H9 (cell line): ENCODE data around the gene RPL10A. TPM values are rescaled to one million over a fixed set of nuclear protein-coding genes. Genes with fewer than 3 reads are reported as not detected.

Experiments used
- DNase-seq: peaks from one replicate; pipeline ENCODE4 v3.0.0-alpha.2; 2017
- H2AFZ ChIP-seq: one replicate; pipeline ENCODE4 v1.6.1; 2013; ENCODE audit warnings: mild to moderate bottlenecking, low read length, control low read depth, moderate library complexity
- H2AK5ac ChIP-seq: 2 replicates; pipeline ENCODE4 v1.6.1; 2013; ENCODE audit warnings: low read length, control low read depth, mixed read lengths; ENCODE audit not compliant: insufficient read length
- H2BK120ac ChIP-seq: one replicate; pipeline ENCODE4 v1.6.1; 2013; ENCODE audit warnings: low read depth, mild to moderate bottlenecking, low read length, control low read depth, inconsistent platforms; ENCODE audit not compliant: poor library complexity, severe bottlenecking
- H2BK12ac ChIP-seq: 2 replicates; pipeline ENCODE4 v1.6.1; 2013; ENCODE audit warnings: low read length, control low read depth, mixed read lengths, low read depth; ENCODE audit not compliant: insufficient read length
- H2BK15ac ChIP-seq: 2 replicates; pipeline ENCODE4 v1.6.1; 2013; ENCODE audit warnings: low read depth, low read length, control low read depth
- H2BK20ac ChIP-seq: one replicate; pipeline ENCODE4 v1.6.1; 2013; ENCODE audit warnings: low read depth, mild to moderate bottlenecking, low read length, control low read depth, inconsistent platforms; ENCODE audit not compliant: poor library complexity, severe bottlenecking
- H2BK5ac ChIP-seq: 2 replicates; pipeline ENCODE4 v1.6.1; 2013; ENCODE audit warnings: low read length, control low read depth, mixed read lengths; ENCODE audit not compliant: insufficient read length
- H3K14ac ChIP-seq: 2 replicates; pipeline ENCODE4 v1.6.1; 2013; ENCODE audit warnings: low read length, control low read depth; ENCODE audit not compliant: insufficient read depth
- H3K18ac ChIP-seq: 2 replicates; pipeline ENCODE4 v1.6.1; 2013; ENCODE audit warnings: low read depth, mild to moderate bottlenecking, mixed read lengths, low read length, control low read depth; ENCODE audit not compliant: insufficient read length
- H3K23ac ChIP-seq: 2 replicates; pipeline ENCODE4 v1.6.1; 2013; ENCODE audit warnings: low read length, control low read depth, mixed read lengths, low read depth; ENCODE audit not compliant: insufficient read length
- H3K23me2 ChIP-seq: 2 replicates; pipeline ENCODE4 v1.6.1; 2013; ENCODE audit warnings: low read depth, mild to moderate bottlenecking, mixed read lengths, low read length, control low read depth; ENCODE audit not compliant: insufficient read length, poor library complexity, severe bottlenecking
- H3K27ac ChIP-seq: 2 replicates; pipeline ENCODE4 v1.5.1; 2013; ENCODE audit warnings: low read length, control low read depth, mixed read lengths, low read depth; ENCODE audit not compliant: insufficient read length
- H3K27me3 ChIP-seq: 2 replicates; pipeline ENCODE4 v1.6.1; 2013; ENCODE audit warnings: low read length, control low read depth, inconsistent platforms; ENCODE audit not compliant: insufficient read depth
- H3K4ac ChIP-seq: 2 replicates; pipeline ENCODE4 v1.6.1; 2013; ENCODE audit warnings: low read depth, mild to moderate bottlenecking, control low read depth, inconsistent platforms, low read length, moderate library complexity
- H3K4me1 ChIP-seq: 2 replicates; pipeline ENCODE4 v1.6.1; 2013; ENCODE audit warnings: low read length, control low read depth, inconsistent platforms; ENCODE audit not compliant: insufficient read depth
- H3K4me2 ChIP-seq: 2 replicates; pipeline ENCODE4 v1.6.1; 2013; ENCODE audit warnings: low read length, control low read depth, mixed read lengths; ENCODE audit not compliant: insufficient read length, insufficient read depth
- H3K56ac ChIP-seq: 2 replicates; pipeline ENCODE4 v1.6.1; 2013; ENCODE audit warnings: low read depth, mild to moderate bottlenecking, mixed read lengths, low read length, control low read depth; ENCODE audit not compliant: insufficient read length
- H3K79me1 ChIP-seq: 2 replicates; pipeline ENCODE4 v1.6.1; 2013; ENCODE audit warnings: low read depth, mild to moderate bottlenecking, moderate library complexity, low read length, control low read depth, inconsistent platforms; ENCODE audit not compliant: insufficient read depth, poor library complexity, severe bottlenecking
- H3K79me2 ChIP-seq: 2 replicates; pipeline ENCODE4 v1.6.1; 2013; ENCODE audit warnings: low read length, control low read depth, inconsistent platforms; ENCODE audit not compliant: insufficient read depth
- H3K9ac ChIP-seq: 2 replicates; pipeline ENCODE4 v1.6.1; 2013; ENCODE audit warnings: low read length, control low read depth, mixed read lengths; ENCODE audit not compliant: insufficient read length; ENCODE audit errors: extremely low read depth
- H3K9me3 ChIP-seq: one replicate; pipeline ENCODE4 v1.6.1; 2013; ENCODE audit warnings: low read depth, low read length, inconsistent platforms; ENCODE audit not compliant: control insufficient read depth
- H3T11ph ChIP-seq: one replicate; pipeline ENCODE4 v1.6.1; 2013; ENCODE audit warnings: mild to moderate bottlenecking, low read length, control low read depth, inconsistent platforms
- H4K20me1 ChIP-seq: one replicate; pipeline ENCODE4 v1.6.1; 2013; ENCODE audit not compliant: control insufficient read depth, insufficient read length, insufficient read depth
- H4K5ac ChIP-seq: 2 replicates; pipeline ENCODE4 v1.6.1; 2013; ENCODE audit warnings: low read depth, mild to moderate bottlenecking, mixed read lengths, low read length, control low read depth; ENCODE audit not compliant: insufficient read length
- H4K8ac ChIP-seq: replicated peaks from 2 replicates; pipeline ENCODE4 v1.6.1; 2013; ENCODE audit warnings: low read length, control low read depth, mixed read lengths, low read depth; ENCODE audit not compliant: insufficient read length
- H4K91ac ChIP-seq: 2 replicates; pipeline ENCODE4 v1.6.1; 2013; ENCODE audit warnings: low read depth, mild to moderate bottlenecking, moderate library complexity, mixed read lengths, low read length, control low read depth; ENCODE audit not compliant: insufficient read length
- H3K27ac Mint-ChIP-seq, 3 experiments: 2 replicates in 2 of 3; 3 replicates in 1 of 3; pipeline ENCODE4 v1.8.0; 2020 to 2021; ENCODE audit warnings: mixed read lengths in 3 of 3, mild to moderate bottlenecking in 1 of 3, moderate library complexity in 1 of 3
- H3K27me3 Mint-ChIP-seq: 2 replicates; pipeline ENCODE4 v1.8.0; 2021; ENCODE audit warnings: low read depth, mild to moderate bottlenecking, moderate library complexity, mixed read lengths
- H3K36me3 Mint-ChIP-seq, 3 experiments: 2 replicates in 2 of 3; 3 replicates in 1 of 3; pipeline ENCODE4 v1.8.0; 2020 to 2021; ENCODE audit warnings: low read depth in 3 of 3, mixed read lengths in 3 of 3; ENCODE audit not compliant: insufficient read depth in 1 of 3
- H3K4me1 Mint-ChIP-seq, 2 experiments: 2 replicates each; pipeline ENCODE4 v1.8.0; 2020; ENCODE audit warnings: mixed read lengths in 2 of 2
- H3K4me3 Mint-ChIP-seq, 2 experiments: 2 replicates in 1 of 2; 3 replicates in 1 of 2; pipeline ENCODE4 v1.8.0; 2020 to 2021; ENCODE audit warnings: mild to moderate bottlenecking in 2 of 2, mixed read lengths in 2 of 2, moderate library complexity in 1 of 2
- H3K9me3 Mint-ChIP-seq, 2 experiments: 2 replicates in 1 of 2; 3 replicates in 1 of 2; pipeline ENCODE4 v1.8.0; 2020; ENCODE audit warnings: mild to moderate bottlenecking in 2 of 2, mixed read lengths in 2 of 2, moderate library complexity in 1 of 2
- CTCF ChIP-seq: fragments of 200-600 bp; sonication (generic); conservative IDR thresholded peaks from 3 replicates; pipeline ENCODE4 v1.8.0; 2021; ENCODE audit warnings: antibody characterized with exemption, mild to moderate bottlenecking
- WGBS: extraction: QIAGEN DNeasy Blood & Tissue Kit; methylation state at CpG from one replicate; pipeline ENCODE4 v1.1.7; 2013; ENCODE audit warnings: missing lambda C conversion rate, low lambda C conversion rate, mixed read lengths; ENCODE audit not compliant: insufficient read length; ENCODE audit errors: extremely low coverage; 5-methylcytosine and 5-hydroxymethylcytosine counted together
- total RNA-seq: library from RNA; stranded (reverse); gene quantifications from 2 replicates; pipeline ENCODE4 v1.2.1, GENCODE V29; 2021

RPL10A gene
- total RNA-seq, 1 experiment from 2014 or later, result 1,830 TPM

GRCh38 chr6:35495258-35496035, 27.2 kb downstream of the RPL10A start:
- WGBS, result no CpG with 5 or more reads among the region's 9 CpGs
- H4K91ac ChIP-seq, result no peak overlapping the region
- no peak overlapping the region for H3K23ac ChIP-seq
- H3K56ac ChIP-seq, result no peak overlapping the region
- no peak overlapping the region for H3K18ac ChIP-seq
- no peak overlapping the region for H2BK5ac ChIP-seq
- H3K79me1 ChIP-seq, result no peaks in the 10 kb centered on the region
- peak overlapping the region; percentile 49 for H3K4me2 ChIP-seq
- H2BK12ac ChIP-seq, result no peak overlapping the region
- peaks cover 17% of the 10 kb centered on the region for H3K23me2 ChIP-seq
- no peak overlapping the region for H2BK20ac ChIP-seq
- H4K5ac ChIP-seq, result no peak overlapping the region
- H3K9ac ChIP-seq, result no peak overlapping the region
- H3K27ac ChIP-seq, result no peak overlapping the region
- no peak for TF ChIP-seq CTCF
- H3K4ac ChIP-seq, result no peak overlapping the region
- H3K36me3 Mint-ChIP-seq, result peaks cover 0 to 4% (median 0%) of the 10 kb centered on the region in 3 experiments; a peak in 2 of 7 replicates
- H3T11ph ChIP-seq, result no peak overlapping the region
- H3K9me3 Mint-ChIP-seq, result no peaks in the 10 kb centered on the region
- H2AFZ ChIP-seq, result no peak overlapping the region
- H3K79me2 ChIP-seq, result peaks cover 2% of the 10 kb centered on the region; the same call in 1 of the 2 replicates
- H3K4me1 Mint-ChIP-seq, result peaks cover 59 to 64% of the 10 kb centered on the region in 2 experiments
- H3K27me3 Mint-ChIP-seq, result peaks cover 33% of the 10 kb centered on the region
- H2AK5ac ChIP-seq, result no peak overlapping the region
- H4K20me1 ChIP-seq, result peaks cover 3% of the 10 kb centered on the region
- H4K8ac ChIP-seq, result no peak overlapping the region
- peaks cover 15% of the 10 kb centered on the region; the same call in 1 of the 2 replicates for H3K4me1 ChIP-seq
- no peak overlapping the region for H2BK120ac ChIP-seq
- H3K9me3 ChIP-seq, result no peaks in the 10 kb centered on the region
- DNase-seq, result no peak
- H3K14ac ChIP-seq, result no peak overlapping the region
- no peak overlapping the region; a peak in 1 of 7 replicates for H3K27ac Mint-ChIP-seq
- H3K4me3 Mint-ChIP-seq, result peak overlapping the region; percentile 77 to 87
- H3K27me3 ChIP-seq, result no peaks in the 10 kb centered on the region; the same call in 1 of the 2 replicates
- H2BK15ac ChIP-seq, result no peak overlapping the region
